K562 (cell line): Measurements from ENCODE around the gene PRPSAP1. TPM values are rescaled to one million over a fixed set of nuclear protein-coding genes. Genes with fewer than 3 reads are reported as not detected.

Source experiments
- ATAC-seq: fragments of 200-7000 bp; cut with Tn5 transposase; 3 replicates; pipeline ENCODE4 v1.9.1; 2020; ENCODE audit warnings: moderate library complexity
- BruUV-seq: library from RNA; stranded (reverse); fragments of 400-500 nt; replicated peaks from 2 replicates; lab custom pipeline; 2021; lab: Mats Ljungman, UMichigan
- CTCF ChIA-PET: fragments of 300-600 bp; formaldehyde crosslinking; extraction: SDS; loops from one replicate; lab custom pipeline; 2021; ENCODE audit warnings: low intra/inter-chr PET ratio; lab: Yijun Ruan, JAX
- POLR2A ChIA-PET: fragments of 300-600, 350-650 bp; sonication (Branson Sonifier 250); formaldehyde crosslinking; extraction: SDS; loops from one replicate; lab custom pipeline; 2021; ENCODE audit warnings: antibody characterized with exemption, inconsistent platforms; lab: Yijun Ruan, JAX
- DNase-seq, 4 experiments: peaks; one replicate each; pipeline versions ENCODE4 v3.0.0 to v3.0.0-alpha.2; 2011 to 2018; ENCODE audit warnings: low spot score in 3 of 4, mixed read lengths in 3 of 4; ENCODE audit errors: extremely low read depth in 1 of 4
- FAIRE-seq: peaks from 2 replicates; lab custom pipeline; 2011; peaks lifted over from hg19 to GRCh38; lab: Jason Lieb, UNC
- H2AFZ ChIP-seq: 2 replicates; pipeline ENCODE4 v1.6.0; 2011; ENCODE audit warnings: low read depth, low read length, control low read depth, inconsistent platforms
- H3K27ac ChIP-seq: fragments of 200-600 bp; 3 replicates; pipeline ENCODE4 v1.8.0; 2011; ENCODE audit warnings: low read depth, mild to moderate bottlenecking, control low read depth, inconsistent platforms, low read length, moderate library complexity, mixed read lengths; ENCODE audit errors: extremely low read depth
- H3K27me3 ChIP-seq, 2 experiments: fragments of 300-600 bp in 1 of 2; 2 replicates in 1 of 2; 3 replicates in 1 of 2; pipeline versions ENCODE4 v1.6.0 to v1.8.0; 2011; ENCODE audit warnings: inconsistent platforms in 2 of 2, low read length in 2 of 2, mild to moderate bottlenecking in 1 of 2, mixed read lengths in 1 of 2, moderate library complexity in 1 of 2; ENCODE audit not compliant: control insufficient read depth in 2 of 2, insufficient read depth in 2 of 2
- H3K36me3 ChIP-seq: fragments of 300-600 bp; 3 replicates; pipeline ENCODE4 v1.8.0; 2011; ENCODE audit warnings: mild to moderate bottlenecking, low read length, inconsistent platforms; ENCODE audit not compliant: control insufficient read depth, insufficient read depth
- H3K4me1 ChIP-seq, 2 experiments: fragments of 200-600 bp in 1 of 2; replicated peaks in 1 of 2; 2 replicates in 1 of 2; 3 replicates in 1 of 2; pipeline versions ENCODE4 v1.5.1 to v1.8.0; 2011; ENCODE audit warnings: inconsistent platforms in 2 of 2, low read length in 2 of 2, mild to moderate bottlenecking in 1 of 2, mixed read lengths in 1 of 2, moderate library complexity in 1 of 2; ENCODE audit not compliant: control insufficient read depth in 2 of 2, insufficient read depth in 2 of 2
- H3K4me2 ChIP-seq: 2 replicates; pipeline ENCODE4 v1.6.1; 2011; ENCODE audit warnings: low read length, control low read depth, inconsistent platforms, mixed read lengths; ENCODE audit not compliant: insufficient read depth
- H3K4me3 ChIP-seq: fragments of 200-600 bp; sonication (generic), shearing (Covaris generic); 2 replicates; pipeline ENCODE4 v1.5.1; 2016; ENCODE audit warnings: control low read depth, inconsistent platforms
- H3K79me2 ChIP-seq: fragments of 200-600 bp; 3 replicates; pipeline ENCODE4 v1.8.0; 2011; ENCODE audit warnings: low read length, inconsistent platforms; ENCODE audit not compliant: control insufficient read depth, insufficient read depth
- H3K9ac ChIP-seq, 2 experiments: 2 replicates each; pipeline versions ENCODE4 v1.6.0 to v1.6.1; 2011; ENCODE audit warnings: low read depth in 2 of 2, low read length in 2 of 2, control low read depth in 1 of 2, inconsistent platforms in 1 of 2, mild to moderate bottlenecking in 1 of 2, mixed read lengths in 1 of 2; ENCODE audit not compliant: insufficient read depth in 1 of 2
- H3K9me1 ChIP-seq: one replicate; pipeline ENCODE4 v1.6.0; 2011; ENCODE audit warnings: inconsistent platforms, mild to moderate bottlenecking, low read length, moderate library complexity; ENCODE audit not compliant: control insufficient read depth, insufficient read depth
- H3K9me3 ChIP-seq: replicated peaks from 2 replicates; pipeline ENCODE4 v1.5.1; 2011; ENCODE audit warnings: low read depth, low read length, inconsistent platforms; ENCODE audit not compliant: control insufficient read depth, insufficient read depth
- H4K20me1 ChIP-seq: replicated peaks from 2 replicates; pipeline ENCODE4 v1.6.1; 2011; ENCODE audit warnings: low read length, inconsistent platforms, mixed read lengths; ENCODE audit not compliant: control insufficient read depth, insufficient read depth
- CTCF ChIP-seq, 3 experiments: IDR thresholded peaks in 2 of 3; conservative IDR thresholded peaks in 1 of 3; 2 replicates each; pipeline ENCODE4 v1.5.1; 2011 to 2012; ENCODE audit warnings: low read length in 3 of 3, mild to moderate bottlenecking in 3 of 3, control low read depth in 2 of 3, improper control_type of control experiment in 1 of 3, inconsistent platforms in 1 of 3, low read depth in 1 of 3, mixed read lengths in 1 of 3, moderate library complexity in 1 of 3; ENCODE audit not compliant: insufficient read depth in 2 of 3
- PRPF4 ChIP-seq: fragments of 200-400 bp; formaldehyde crosslinking; IDR thresholded peaks from one replicate; pipeline ENCODE4 v1.6.1; 2017; ENCODE audit warnings: low read length, low read depth, mild to moderate bottlenecking; ENCODE audit not compliant: insufficient read depth, poor library complexity, severe bottlenecking
- WGBS: fragments of 100-300 bp; shearing (Covaris generic); methylation state at CpG from one replicate; pipeline ENCODE4 v1.1.6; 2016; ENCODE audit warnings: low coverage, mixed read lengths; ENCODE audit not compliant: insufficient coverage; ENCODE audit errors: missing lambda C conversion rate; 5-methylcytosine and 5-hydroxymethylcytosine counted together
- in situ Hi-C: fragments of 300-500 bp; cut with MboI; formaldehyde crosslinking; loops from 4 replicates; pipeline ENCODE4 v1.15.0; 2018; ENCODE audit warnings: inconsistent platforms, mixed read lengths
- intact Hi-C: fragments of 100-400 bp; cut with micrococcal nuclease; formaldehyde crosslinking; loops from 2 replicates; pipeline ENCODE4 v1.14.2; 2022
- polyA plus RNA-seq, 8 experiments: library from polyadenylated mRNA; depleted of rRNA in 4 of 8; stranded (reverse) in 5 of 8; unstranded in 3 of 8; fragments of >200 nt; fragmentation: Nextera tagmentation in 2 of 8; fragmentation: Illumina TruSeq in 1 of 8; extraction: Ambion mirVana in 2 of 8; extraction: Trizol in 1 of 8; gene quantifications; 2 replicates each; pipeline versions ENCODE4 v1.2.1 to v1.2.3, GENCODE V29; 2011 to 2014; ENCODE audit warnings: inconsistent platforms in 1 of 8, missing spikeins in 1 of 8
- total RNA-seq, 7 experiments: library from RNA; depleted of rRNA in 6 of 7; stranded (reverse); fragments of >200 nt in 6 of 7; fragmentation: Illumina TruSeq in 2 of 7; extraction: Trizol in 2 of 7; gene quantifications; 2 replicates each; pipeline versions ENCODE4 v1.2.1 to v1.2.3, GENCODE V29; 2011 to 2021; ENCODE audit warnings: low replicate concordance in 1 of 7

Gene PRPSAP1
- total and polyA plus RNA-seq, 9 of the 15 experiments (the other 6 are each of a cell fraction or from before 2014, with no cell fraction given), result 21.9 to 77.1 (median 40.8) TPM

- Histone ChIP-seq H3K4me3 (no peak overlapping the region), H3K79me2 (no peaks in the 10 kb centered on the region), H3K9me1 (no peaks in the 10 kb centered on the region), H3K27me3 (no peaks in the 10 kb centered on the region), H2AFZ (no peak overlapping the region), H4K20me1 (peaks cover 23% of the 10 kb centered on the region), H3K36me3 (peaks cover 79% of the 10 kb centered on the region), H3K4me1 (peaks cover 0 to 9% of the 10 kb centered on the region in 2 experiments; a peak in 2 of 5 replicates), H3K9me3 (no peaks in the 10 kb centered on the region), H3K9ac (peak overlapping the region in 1 of 2 experiments; percentile 43; a peak in 1 of 4 replicates), H3K27ac (no peak overlapping the region; the same call in 2 of the 3 replicates), H3K4me2 (no peak overlapping the region)
- 88% methylated on average over 8 of the region's 8 CpGs for WGBS
- ChIA-PET CTCF (interaction anchor here (0.8 to 3.8 kb wide), 3 partner anchors 27 to 276 kb away, joined by 3 to 38 read pairs (median 13); no protein-coding TSS in a partner anchor), POLR2A (interaction anchor here (1.0 to 2.9 kb wide), 7 partner anchors 8 to 94 kb away, joined by 3 to 15 read pairs (median 5); no protein-coding TSS in a partner anchor)
- in situ Hi-C loops (no loop called here), intact Hi-C loops (no loop called here)
- no peak for DNase-seq
- TF ChIP-seq CTCF (IDR thresholded peaks at IDR 0.05 in 2 of 3, conservative IDR thresholded peaks at IDR 0.05 in 1 of 3; ENCODE audit: insufficient read depth in 2 of 3, low read depth in 1 of 3, low read length in 3 of 3) (peak in 1 of 3 experiments; percentile 23; a peak in 2 of 6 replicates), PRPF4 (no peak)
- peak; percentile 66 for ATAC-seq
- no TSS peak for BruUV-seq
- no peak for FAIRE-seq
Measured at GRCh38 chr17:76397184-76397583, 43.5 kb upstream of the PRPSAP1 start.
